ENCODE results near the gene DUSP28. TPM values are rescaled to one million over a fixed set of nuclear protein-coding genes. Genes with fewer than 3 reads are reported as not detected.

Gene DUSP28
- total and polyA plus RNA-seq, 2 of the 13 experiments (the other 11 are each of a cell fraction or from before 2014, with no cell fraction given): 5.2 to 8.6 TPM

DNA sequence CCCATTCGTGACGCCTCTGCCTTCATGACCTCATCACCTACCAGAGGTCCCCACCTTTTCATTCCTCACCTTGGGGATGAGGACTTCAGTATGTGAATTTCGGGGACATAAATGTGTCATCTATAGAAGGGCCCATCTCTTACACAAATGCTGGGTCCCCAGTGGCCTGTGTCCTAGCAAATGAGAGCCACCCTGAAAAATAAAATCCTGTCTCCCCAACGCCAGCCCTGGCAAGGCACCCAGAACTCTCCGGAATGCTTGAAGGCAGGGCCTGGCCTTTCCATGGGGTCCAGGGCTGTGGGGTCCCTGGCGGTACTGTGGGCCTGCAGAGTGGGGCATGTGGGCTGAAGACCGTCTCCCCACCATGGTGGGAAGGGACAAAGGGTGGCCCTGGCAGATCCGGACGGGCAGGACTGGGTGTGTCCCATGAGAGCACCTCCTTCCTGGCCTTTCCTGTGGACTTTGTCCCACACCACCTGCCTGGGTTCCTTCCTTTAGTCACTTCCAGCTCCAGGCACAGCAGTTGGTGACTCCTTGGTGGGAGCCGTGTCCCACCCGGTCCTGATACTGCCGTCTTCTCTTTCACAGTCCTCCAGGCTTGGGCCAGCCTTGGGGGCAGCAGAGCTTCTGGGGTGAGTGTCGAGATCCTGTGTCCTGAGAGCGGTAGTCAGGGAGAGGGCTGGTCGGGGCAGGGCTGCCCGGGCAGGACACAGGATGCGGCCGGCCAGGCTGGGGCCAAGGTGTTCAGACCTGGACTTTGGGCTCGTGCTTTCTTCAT is 45.0 kb downstream of the DUSP28 start (continued):
- TF ChIP-seq, protein P1, sequence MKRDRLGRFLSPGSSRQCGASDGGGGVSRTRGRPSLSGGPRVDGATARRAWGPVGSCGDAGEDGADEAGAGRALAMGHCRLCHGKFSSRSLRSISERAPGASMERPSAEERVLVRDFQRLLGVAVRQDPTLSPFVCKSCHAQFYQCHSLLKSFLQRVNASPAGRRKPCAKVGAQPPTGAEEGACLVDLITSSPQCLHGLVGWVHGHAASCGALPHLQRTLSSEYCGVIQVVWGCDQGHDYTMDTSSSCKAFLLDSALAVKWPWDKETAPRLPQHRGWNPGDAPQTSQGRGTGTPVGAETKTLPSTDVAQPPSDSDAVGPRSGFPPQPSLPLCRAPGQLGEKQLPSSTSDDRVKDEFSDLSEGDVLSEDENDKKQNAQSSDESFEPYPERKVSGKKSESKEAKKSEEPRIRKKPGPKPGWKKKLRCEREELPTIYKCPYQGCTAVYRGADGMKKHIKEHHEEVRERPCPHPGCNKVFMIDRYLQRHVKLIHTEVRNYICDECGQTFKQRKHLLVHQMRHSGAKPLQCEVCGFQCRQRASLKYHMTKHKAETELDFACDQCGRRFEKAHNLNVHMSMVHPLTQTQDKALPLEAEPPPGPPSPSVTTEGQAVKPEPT (CRISPR knock-in tag; IDR thresholded peaks at IDR 0.05; ENCODE audit: low read depth): no peak
- TF ChIP-seq JDP2 (CRISPR knock-in tag; IDR thresholded peaks at IDR 0.05; ENCODE audit: borderline replicate concordance) (no peak), ATF2 (CRISPR knock-in tag; IDR thresholded peaks at IDR 0.05) (no peak), SP4 (CRISPR knock-in tag; IDR thresholded peaks at IDR 0.05) (no peak), ZNF749 (CRISPR knock-in tag; IDR thresholded peaks at IDR 0.05; ENCODE audit: borderline replicate concordance) (peak; percentile 49; the same call in 1 of the 2 replicates), STAG1 (CRISPR knock-in tag; IDR thresholded peaks at IDR 0.05) (no peak), HHEX (CRISPR knock-in tag; IDR thresholded peaks at IDR 0.05) (no peak), MLXIP (CRISPR knock-in tag; IDR thresholded peaks at IDR 0.05; ENCODE audit: borderline replicate concordance) (no peak), MAF1 (CRISPR knock-in tag; IDR thresholded peaks at IDR 0.05; ENCODE audit: borderline replicate concordance) (no peak), TRAFD1 (CRISPR knock-in tag; IDR thresholded peaks at IDR 0.05; ENCODE audit: borderline replicate concordance) (peak; percentile 36; the same call in 1 of the 2 replicates), THAP11 (CRISPR knock-in tag; IDR thresholded peaks at IDR 0.05) (peak; percentile 18; the same call in 1 of the 2 replicates), ZNF878 (CRISPR knock-in tag; IDR thresholded peaks at IDR 0.05) (no peak), ZEB1 (IDR thresholded peaks at IDR 0.05; ENCODE audit: insufficient replicate concordance, low read depth) (no peak), ZNF12 (CRISPR knock-in tag; IDR thresholded peaks at IDR 0.05) (peak; percentile 54), ZNF510 (CRISPR knock-in tag; IDR thresholded peaks at IDR 0.05; ENCODE audit: low read depth) (peak; percentile 82), CAMTA2 (CRISPR knock-in tag; IDR thresholded peaks at IDR 0.05; ENCODE audit: borderline replicate concordance) (peak; percentile 65; the same call in 1 of the 2 replicates)
